Measurements from ENCODE around the gene LYZ. TPM values are rescaled to one million over a fixed set of nuclear protein-coding genes. Genes with fewer than 3 reads are reported as not detected.
"Not testable (repeated sequence)": the region's sequence is repeated elsewhere in the genome, so short reads cannot be mapped to it uniquely, and the experiment has no call there.

Gene LYZ
- total RNA-seq, 1 experiment from 2014 or later = not detected

- Histone ChIP-seq H4K5ac (ENCODE audit: insufficient read length, low read depth, low read length) (no peak overlapping the region), H3K79me2 (ENCODE audit: insufficient read depth, low read length) (no peaks in the 10 kb centered on the region), H3K56ac (ENCODE audit: insufficient read length, low read depth, low read length) (no peak overlapping the region), H3K9me3 (ENCODE audit: control insufficient read depth, low read depth, low read length) (no peaks in the 10 kb centered on the region), H4K8ac (replicated peaks; ENCODE audit: insufficient read length, low read depth, low read length) (no peak overlapping the region), H3K23me2 (ENCODE audit: insufficient read length, low read depth, low read length, poor library complexity, severe bottlenecking) (no peaks in the 10 kb centered on the region), H2BK5ac (ENCODE audit: insufficient read length, low read length) (no peak overlapping the region), H4K20me1 (ENCODE audit: control insufficient read depth, insufficient read depth, insufficient read length) (no peaks in the 10 kb centered on the region), H3K4ac (ENCODE audit: low read depth, low read length) (no peak overlapping the region), H3K18ac (ENCODE audit: insufficient read length, low read depth, low read length) (no peak overlapping the region), H3K27me3 (ENCODE audit: insufficient read depth, low read length) (no peaks in the 10 kb centered on the region), H2AK5ac (ENCODE audit: insufficient read length, low read length) (no peak overlapping the region), H2AFZ (ENCODE audit: low read length) (no peak overlapping the region), H3K4me1 (ENCODE audit: insufficient read depth, low read length) (no peaks in the 10 kb centered on the region), H3T11ph (ENCODE audit: low read length) (no peak overlapping the region), H4K91ac (ENCODE audit: insufficient read length, low read depth, low read length) (no peak overlapping the region), H3K23ac (ENCODE audit: insufficient read length, low read depth, low read length) (no peak overlapping the region), H3K14ac (ENCODE audit: insufficient read depth, low read length) (no peak overlapping the region), H3K4me2 (ENCODE audit: insufficient read depth, insufficient read length, low read length) (no peak overlapping the region), H2BK12ac (ENCODE audit: insufficient read length, low read depth, low read length) (no peak overlapping the region), H2BK120ac (ENCODE audit: low read depth, low read length, poor library complexity, severe bottlenecking) (no peak overlapping the region), H3K9ac (ENCODE audit: extremely low read depth, insufficient read length, low read length) (no peak overlapping the region), H3K79me1 (ENCODE audit: insufficient read depth, low read depth, low read length, poor library complexity, severe bottlenecking) (no peaks in the 10 kb centered on the region), H2BK15ac (ENCODE audit: low read depth, low read length) (no peak overlapping the region), H3K27ac (ENCODE audit: insufficient read length, low read depth, low read length) (no peak overlapping the region), H2BK20ac (ENCODE audit: low read depth, low read length, poor library complexity, severe bottlenecking) (no peak overlapping the region)
- TF ChIP-seq CTCF (conservative IDR thresholded peaks at IDR 0.05) = no peak
- DNase-seq = no peak
- no peaks in the 10 kb centered on the region for H3K27me3 Mint-ChIP-seq (ENCODE audit: low read depth)
- H3K4me1 Mint-ChIP-seq = peaks cover 3 to 7% of the 10 kb centered on the region in 2 experiments
- H3K36me3 Mint-ChIP-seq (ENCODE audit: insufficient read depth in 1 of 3, low read depth in 3 of 3) = peaks cover 15 to 27% (median 19%) of the 10 kb centered on the region in 3 experiments
- no peak overlapping the region for H3K4me3 Mint-ChIP-seq
- no peak overlapping the region for H3K27ac Mint-ChIP-seq
- H3K9me3 Mint-ChIP-seq = peaks cover 30 to 36% of the 10 kb centered on the region in 2 experiments
- no CpG with 5 or more reads among the region's 3 CpGs for WGBS (ENCODE audit: extremely low coverage, insufficient read length, low lambda C conversion rate)
Observed at GRCh38 chr12:69313209-69313608, 35.0 kb upstream of the LYZ start.

- H3K9ac ChIP-seq (ENCODE audit: extremely low read depth, insufficient read length, low read length); H2AFZ ChIP-seq (ENCODE audit: low read length); H3K9me3 ChIP-seq (ENCODE audit: control insufficient read depth, low read depth, low read length); H3K23ac ChIP-seq (ENCODE audit: insufficient read length, low read depth, low read length); H3K4ac ChIP-seq (ENCODE audit: low read depth, low read length); H4K20me1 ChIP-seq (ENCODE audit: control insufficient read depth, insufficient read depth, insufficient read length); H4K91ac ChIP-seq (ENCODE audit: insufficient read length, low read depth, low read length); H2BK15ac ChIP-seq (ENCODE audit: low read depth, low read length); DNase-seq; H2BK12ac ChIP-seq (ENCODE audit: insufficient read length, low read depth, low read length); H3K18ac ChIP-seq (ENCODE audit: insufficient read length, low read depth, low read length); H2BK5ac ChIP-seq (ENCODE audit: insufficient read length, low read length); H3K4me1 ChIP-seq (ENCODE audit: insufficient read depth, low read length); H3K4me1 Mint-ChIP-seq; H4K8ac ChIP-seq (replicated peaks; ENCODE audit: insufficient read length, low read depth, low read length); H3T11ph ChIP-seq (ENCODE audit: low read length); H3K27me3 Mint-ChIP-seq (ENCODE audit: low read depth); H3K79me1 ChIP-seq (ENCODE audit: insufficient read depth, low read depth, low read length, poor library complexity, severe bottlenecking); H3K27ac ChIP-seq (ENCODE audit: insufficient read length, low read depth, low read length); H3K4me3 Mint-ChIP-seq; H2BK120ac ChIP-seq (ENCODE audit: low read depth, low read length, poor library complexity, severe bottlenecking); H2BK20ac ChIP-seq (ENCODE audit: low read depth, low read length, poor library complexity, severe bottlenecking); H3K27ac Mint-ChIP-seq; H3K79me2 ChIP-seq (ENCODE audit: insufficient read depth, low read length); H4K5ac ChIP-seq (ENCODE audit: insufficient read length, low read depth, low read length); H3K23me2 ChIP-seq (ENCODE audit: insufficient read length, low read depth, low read length, poor library complexity, severe bottlenecking); H3K14ac ChIP-seq (ENCODE audit: insufficient read depth, low read length); H2AK5ac ChIP-seq (ENCODE audit: insufficient read length, low read length); H3K27me3 ChIP-seq (ENCODE audit: insufficient read depth, low read length); H3K56ac ChIP-seq (ENCODE audit: insufficient read length, low read depth, low read length); H3K4me2 ChIP-seq (ENCODE audit: insufficient read depth, insufficient read length, low read length): not testable (repeated sequence)
- Mint-ChIP-seq H3K36me3 (ENCODE audit: insufficient read depth in 1 of 3, low read depth in 3 of 3) (peaks cover 19 to 36% (median 19%) of the 10 kb centered on the region in 3 experiments), H3K9me3 (peaks cover 36 to 51% of the 10 kb centered on the region in 2 experiments)
Observed at GRCh38 chr12:69316784-69317183, 31.4 kb upstream of the LYZ start.
